Neural progenitor cell (in vitro differentiated cells): ENCODE data around the gene GLTP. TPM values are rescaled to one million over a fixed set of nuclear protein-coding genes. Genes with fewer than 3 reads are reported as not detected.

Source experiments
- DNase-seq: peaks from one replicate; pipeline ENCODE4 v3.0.0-alpha.2; 2016; ENCODE audit warnings: low spot score
- H2AFZ ChIP-seq: fragments of 200-600 bp; sonication (generic); replicated peaks from 2 replicates; pipeline ENCODE4 v1.6.1; 2016; ENCODE audit warnings: antibody characterized with exemption
- H3F3A ChIP-seq: fragments of 200-600 bp; sonication (generic); 2 replicates; pipeline ENCODE4 v1.6.1; 2016; ENCODE audit warnings: antibody characterized with exemption, low read depth
- H3K27ac ChIP-seq: fragments of 200-600 bp; sonication (generic); 2 replicates; pipeline ENCODE4 v1.5.1; 2016; ENCODE audit warnings: mild to moderate bottlenecking
- H3K27me3 ChIP-seq: fragments of 200-600 bp; sonication (generic); 2 replicates; pipeline ENCODE4 v1.6.1; 2016; ENCODE audit warnings: mild to moderate bottlenecking, moderate library complexity
- H3K36me3 ChIP-seq: fragments of 200-600 bp; sonication (generic); 2 replicates; pipeline ENCODE4 v1.5.1; 2016
- H3K4me1 ChIP-seq: fragments of 200-600 bp; sonication (generic); 2 replicates; pipeline ENCODE4 v1.6.1; 2016; ENCODE audit warnings: mixed run types
- H3K4me2 ChIP-seq: fragments of 200-600 bp; sonication (generic); 2 replicates; pipeline ENCODE4 v1.6.1; 2016
- H3K4me3 ChIP-seq: fragments of 200-600 bp; sonication (generic); 2 replicates; pipeline ENCODE4 v1.5.1; 2016
- H3K79me2 ChIP-seq: fragments of 200-600 bp; sonication (generic); 2 replicates; pipeline ENCODE4 v1.6.1; 2016; ENCODE audit warnings: low read depth
- H3K9ac ChIP-seq: fragments of 200-600 bp; sonication (generic); 2 replicates; pipeline ENCODE4 v1.6.1; 2016
- H3K9me3 ChIP-seq: fragments of 200-600 bp; sonication (generic); 2 replicates; pipeline ENCODE4 v1.5.1; 2016; ENCODE audit warnings: low read depth
- H4K20me1 ChIP-seq: fragments of 200-600 bp; sonication (generic); 2 replicates; pipeline ENCODE4 v1.6.1; 2016; ENCODE audit warnings: low read depth
- H3K27ac Mint-ChIP-seq: 3 replicates; pipeline ENCODE4 v1.8.0; 2021; ENCODE audit warnings: mixed read lengths
- H3K27me3 Mint-ChIP-seq: 2 replicates; pipeline ENCODE4 v1.8.0; 2022; ENCODE audit warnings: low read depth, mild to moderate bottlenecking, inconsistent platforms, moderate library complexity, mixed read lengths; ENCODE audit not compliant: insufficient read depth
- H3K36me3 Mint-ChIP-seq: 3 replicates; pipeline ENCODE4 v1.8.0; 2021; ENCODE audit warnings: mixed read lengths
- H3K4me1 Mint-ChIP-seq: 3 replicates; pipeline ENCODE4 v1.8.0; 2021; ENCODE audit warnings: mixed read lengths
- H3K4me3 Mint-ChIP-seq: 3 replicates; pipeline ENCODE4 v1.8.0; 2021; ENCODE audit warnings: mild to moderate bottlenecking, moderate library complexity, mixed read lengths
- H3K9me3 Mint-ChIP-seq: 3 replicates; pipeline ENCODE4 v1.8.0; 2020; ENCODE audit warnings: mixed read lengths
- EZH2 ChIP-seq: fragments of 200-600 bp; sonication (generic); IDR thresholded peaks from 2 replicates; pipeline ENCODE4 v1.6.1; 2017; ENCODE audit warnings: antibody characterized with exemption, mild to moderate bottlenecking, moderate library complexity
- EZH2phosphoT487 ChIP-seq: fragments of 200-600 bp; sonication (generic); IDR thresholded peaks from 2 replicates; pipeline ENCODE4 v1.6.1; 2017; ENCODE audit warnings: antibody characterized with exemption
- total RNA-seq: library from RNA; depleted of rRNA; stranded (reverse); fragments of >200 nt; gene quantifications from 2 replicates; pipeline ENCODE4 v1.2.3, GENCODE V29; 2015; ENCODE audit warnings: low replicate concordance
- TF ChIP-seq, protein P1 (sequence below): fragments of 200-600 bp; sonication (generic); IDR thresholded peaks from 2 replicates; pipeline ENCODE4 v1.5.1; 2017; ENCODE audit warnings: antibody characterized with exemption, mild to moderate bottlenecking

The GLTP gene
- total RNA-seq, 1 donor from 2014 or later, result 24.0 TPM

- peaks cover 4% of the 10 kb centered on the region for H4K20me1 ChIP-seq
These were observed 8.6 kb downstream of the GLTP start for GRCh38 chr12:109871668-109872314.

GRCh38 chr12:109870648-109871047 is 9.7 kb downstream of the GLTP start:
- no peak overlapping the region for H2AFZ ChIP-seq
- H4K20me1 ChIP-seq, result peaks cover 4% of the 10 kb centered on the region
- no peak overlapping the region for H3K4me3 ChIP-seq
- TF ChIP-seq EZH2phosphoT487 (no peak), EZH2 (no peak)
- TF ChIP-seq, protein P1, sequence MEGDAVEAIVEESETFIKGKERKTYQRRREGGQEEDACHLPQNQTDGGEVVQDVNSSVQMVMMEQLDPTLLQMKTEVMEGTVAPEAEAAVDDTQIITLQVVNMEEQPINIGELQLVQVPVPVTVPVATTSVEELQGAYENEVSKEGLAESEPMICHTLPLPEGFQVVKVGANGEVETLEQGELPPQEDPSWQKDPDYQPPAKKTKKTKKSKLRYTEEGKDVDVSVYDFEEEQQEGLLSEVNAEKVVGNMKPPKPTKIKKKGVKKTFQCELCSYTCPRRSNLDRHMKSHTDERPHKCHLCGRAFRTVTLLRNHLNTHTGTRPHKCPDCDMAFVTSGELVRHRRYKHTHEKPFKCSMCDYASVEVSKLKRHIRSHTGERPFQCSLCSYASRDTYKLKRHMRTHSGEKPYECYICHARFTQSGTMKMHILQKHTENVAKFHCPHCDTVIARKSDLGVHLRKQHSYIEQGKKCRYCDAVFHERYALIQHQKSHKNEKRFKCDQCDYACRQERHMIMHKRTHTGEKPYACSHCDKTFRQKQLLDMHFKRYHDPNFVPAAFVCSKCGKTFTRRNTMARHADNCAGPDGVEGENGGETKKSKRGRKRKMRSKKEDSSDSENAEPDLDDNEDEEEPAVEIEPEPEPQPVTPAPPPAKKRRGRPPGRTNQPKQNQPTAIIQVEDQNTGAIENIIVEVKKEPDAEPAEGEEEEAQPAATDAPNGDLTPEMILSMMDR, result no peak
- Mint-ChIP-seq H3K9me3 (no peaks in the 10 kb centered on the region), H3K27ac (no peak overlapping the region), H3K4me3 (no peak overlapping the region), H3K27me3 (peaks cover 5% of the 10 kb centered on the region), H3K36me3 (peaks cover 2% of the 10 kb centered on the region), H3K4me1 (peaks cover 12% of the 10 kb centered on the region)
- no peak overlapping the region for H3K27ac ChIP-seq
- H3K27me3 ChIP-seq, result no peaks in the 10 kb centered on the region
- H3K9ac ChIP-seq, result no peak overlapping the region
- H3K36me3 ChIP-seq, result no peaks in the 10 kb centered on the region
- H3K4me2 ChIP-seq, result no peak overlapping the region
- no peaks in the 10 kb centered on the region for H3K79me2 ChIP-seq
- H3K9me3 ChIP-seq, result no peaks in the 10 kb centered on the region
- no peak for DNase-seq
- peaks cover 8% of the 10 kb centered on the region for H3K4me1 ChIP-seq
- H3F3A ChIP-seq, result no peaks in the 10 kb centered on the region

More at GRCh38 chr12:109871668-109872314, 8.6 kb downstream of the GLTP start:
- Histone ChIP-seq H3F3A (no peaks in the 10 kb centered on the region), H3K27ac (no peak overlapping the region), H3K4me2 (no peak overlapping the region), H3K9ac (no peak overlapping the region), H2AFZ (no peak overlapping the region), H3K27me3 (no peaks in the 10 kb centered on the region), H3K79me2 (no peaks in the 10 kb centered on the region), H3K9me3 (no peaks in the 10 kb centered on the region), H3K36me3 (no peaks in the 10 kb centered on the region), H3K4me1 (peaks cover 8% of the 10 kb centered on the region), H3K4me3 (no peak overlapping the region)
- DNase-seq, result no peak
- Mint-ChIP-seq H3K9me3 (no peaks in the 10 kb centered on the region), H3K4me3 (no peak overlapping the region), H3K36me3 (peaks cover 2% of the 10 kb centered on the region), H3K4me1 (peaks cover 12% of the 10 kb centered on the region), H3K27me3 (peaks cover 5% of the 10 kb centered on the region), H3K27ac (no peak overlapping the region)
- TF ChIP-seq EZH2 (no peak), EZH2phosphoT487 (no peak)
- TF ChIP-seq, protein P1, result no peak

GRCh38 chr12:109868182-109869051 is 11.9 kb downstream of the GLTP start:
- H4K20me1 ChIP-seq, result peaks cover 10% of the 10 kb centered on the region
- no peak overlapping the region for H2AFZ ChIP-seq
- peaks cover 8% of the 10 kb centered on the region for H3K4me1 ChIP-seq
- H3F3A ChIP-seq, result no peaks in the 10 kb centered on the region
- H3K27ac ChIP-seq, result no peak overlapping the region
- no peak overlapping the region for H3K4me3 ChIP-seq
- no peak overlapping the region for H3K27ac Mint-ChIP-seq
- no peak overlapping the region for H3K9ac ChIP-seq
- no peaks in the 10 kb centered on the region for H3K9me3 ChIP-seq
- H3K4me1 Mint-ChIP-seq, result peaks cover 21% of the 10 kb centered on the region
- no peak overlapping the region for H3K4me2 ChIP-seq
- TF ChIP-seq EZH2, result no peak
- TF ChIP-seq, protein P1, result no peak
- TF ChIP-seq EZH2phosphoT487, result no peak
- peaks cover 2% of the 10 kb centered on the region for H3K36me3 Mint-ChIP-seq
- no peaks in the 10 kb centered on the region for H3K9me3 Mint-ChIP-seq
- no peaks in the 10 kb centered on the region for H3K36me3 ChIP-seq
- no peaks in the 10 kb centered on the region for H3K27me3 ChIP-seq
- no peaks in the 10 kb centered on the region for H3K79me2 ChIP-seq
- H3K4me3 Mint-ChIP-seq, result no peak overlapping the region
- no peak for DNase-seq
- peaks cover 2% of the 10 kb centered on the region for H3K27me3 Mint-ChIP-seq
